ENCODE data around the gene ACTN4. TPM values are rescaled to one million over a fixed set of nuclear protein-coding genes. Genes with fewer than 3 reads are reported as not detected.

Gene ACTN4
- polyA plus RNA-seq, 1 donor: 251 TPM

DNA sequence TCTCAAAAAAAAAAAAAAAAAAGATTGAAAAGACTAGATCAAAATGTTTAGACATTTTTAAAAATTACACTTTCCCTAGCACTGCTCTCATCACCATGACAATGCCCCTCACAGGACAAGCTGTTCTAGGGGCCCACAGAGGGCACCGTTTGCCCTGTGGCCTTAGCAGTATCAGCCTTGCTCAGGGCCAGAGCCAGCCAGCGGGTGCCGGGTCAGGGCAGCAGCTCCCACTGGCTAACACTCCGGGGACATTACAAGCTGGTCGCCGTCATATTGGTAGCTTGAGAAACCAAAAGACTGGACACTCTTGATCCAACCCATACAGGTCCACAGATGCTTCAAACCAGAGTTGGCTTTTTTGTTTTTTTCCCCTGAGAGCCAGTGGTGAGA is 78.8 kb downstream of the ACTN4 start:
- DNase-seq: no peak

DNA sequence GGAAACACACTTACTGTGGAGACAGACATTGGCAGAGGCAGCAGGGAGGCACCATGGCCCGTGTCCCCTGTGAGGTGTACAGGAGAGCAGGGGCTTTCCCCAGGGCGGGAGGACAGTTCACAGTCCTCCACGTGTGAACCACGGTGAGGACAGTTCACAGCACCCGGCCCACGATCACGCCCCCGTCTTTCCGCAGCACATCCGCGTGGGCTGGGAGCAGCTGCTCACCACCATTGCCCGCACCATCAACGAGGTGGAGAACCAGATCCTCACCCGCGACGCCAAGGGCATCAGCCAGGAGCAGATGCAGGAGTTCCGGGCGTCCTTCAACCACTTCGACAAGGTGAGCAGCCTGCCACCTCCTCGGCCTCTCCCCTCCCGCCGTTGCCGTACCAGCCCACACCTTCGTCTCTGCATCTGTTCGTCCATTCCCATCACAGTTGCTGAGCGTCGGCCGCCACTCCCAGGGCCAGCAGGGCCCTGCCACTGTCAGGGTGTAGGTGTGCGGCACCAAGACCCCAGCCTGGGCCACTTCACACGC is 79.4 kb downstream of the ACTN4 start:
- no peak for DNase-seq

DNA sequence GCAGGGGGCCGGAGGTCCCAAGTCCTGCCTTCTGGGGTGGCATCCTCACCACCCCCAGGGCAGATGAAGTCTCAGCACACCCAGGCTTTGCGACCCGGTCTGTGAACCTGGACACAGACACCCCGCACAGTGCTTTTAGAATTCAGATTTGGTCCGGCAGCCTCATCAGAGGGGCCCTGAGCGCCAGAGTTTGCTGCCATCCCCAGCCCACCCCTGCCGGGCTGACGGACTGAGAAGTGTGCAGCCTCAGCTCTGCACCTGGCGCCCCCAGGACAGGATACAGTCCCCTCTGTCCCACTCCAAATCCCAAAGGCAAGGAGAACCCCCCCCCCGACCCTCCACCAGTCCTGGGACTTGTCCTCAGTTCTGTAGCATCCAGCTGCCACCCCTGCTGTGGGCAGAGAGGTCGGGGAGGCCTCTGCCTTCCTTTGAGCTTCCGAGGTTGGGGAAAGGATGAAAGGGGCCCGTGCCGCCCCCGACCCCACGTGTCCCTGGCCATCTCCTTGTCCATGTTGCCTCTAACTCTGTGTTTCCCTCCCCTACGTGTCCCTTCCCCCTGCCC is 79.9 kb downstream of the ACTN4 start:
- DNase-seq: no peak

DNA sequence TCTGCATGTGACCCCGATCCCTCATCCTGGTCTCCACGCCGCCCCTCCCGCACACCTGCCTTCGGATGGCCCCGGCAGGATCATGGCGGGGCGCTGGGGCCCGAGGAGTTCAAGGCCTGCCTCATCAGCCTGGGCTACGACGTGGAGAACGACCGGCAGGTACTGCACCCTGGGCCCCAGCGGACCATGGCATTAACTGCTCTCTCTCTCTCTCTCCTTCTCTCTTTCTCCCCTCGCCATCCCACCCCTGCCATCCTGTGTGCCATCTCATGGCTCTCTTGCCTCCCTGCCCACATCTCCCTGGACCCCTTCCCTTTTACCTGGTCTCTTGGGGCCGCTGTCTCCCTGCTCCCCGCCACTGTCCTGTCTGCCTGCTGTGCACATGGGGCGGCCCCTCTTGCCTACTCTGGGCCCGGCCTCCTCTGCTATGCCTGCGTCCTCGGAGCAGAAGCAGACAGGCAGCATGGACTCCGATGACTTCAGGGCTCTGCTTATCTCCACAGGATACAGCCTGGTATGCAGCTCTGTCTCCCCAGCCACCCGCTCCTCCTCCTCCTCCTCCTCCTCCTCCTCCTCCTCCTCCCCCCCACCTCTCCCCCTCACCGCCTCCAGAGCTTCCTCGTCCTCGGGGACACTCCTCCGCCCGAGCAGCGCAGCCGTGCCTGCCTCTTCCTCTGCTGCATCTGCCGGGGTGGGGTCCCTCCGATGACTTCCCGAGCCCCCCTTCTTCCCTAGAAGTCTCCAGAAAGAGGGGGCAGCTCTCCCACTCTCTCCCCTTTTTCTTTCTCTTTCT is 80.6 kb downstream of the ACTN4 start:
- DNase-seq: no peak

DNA sequence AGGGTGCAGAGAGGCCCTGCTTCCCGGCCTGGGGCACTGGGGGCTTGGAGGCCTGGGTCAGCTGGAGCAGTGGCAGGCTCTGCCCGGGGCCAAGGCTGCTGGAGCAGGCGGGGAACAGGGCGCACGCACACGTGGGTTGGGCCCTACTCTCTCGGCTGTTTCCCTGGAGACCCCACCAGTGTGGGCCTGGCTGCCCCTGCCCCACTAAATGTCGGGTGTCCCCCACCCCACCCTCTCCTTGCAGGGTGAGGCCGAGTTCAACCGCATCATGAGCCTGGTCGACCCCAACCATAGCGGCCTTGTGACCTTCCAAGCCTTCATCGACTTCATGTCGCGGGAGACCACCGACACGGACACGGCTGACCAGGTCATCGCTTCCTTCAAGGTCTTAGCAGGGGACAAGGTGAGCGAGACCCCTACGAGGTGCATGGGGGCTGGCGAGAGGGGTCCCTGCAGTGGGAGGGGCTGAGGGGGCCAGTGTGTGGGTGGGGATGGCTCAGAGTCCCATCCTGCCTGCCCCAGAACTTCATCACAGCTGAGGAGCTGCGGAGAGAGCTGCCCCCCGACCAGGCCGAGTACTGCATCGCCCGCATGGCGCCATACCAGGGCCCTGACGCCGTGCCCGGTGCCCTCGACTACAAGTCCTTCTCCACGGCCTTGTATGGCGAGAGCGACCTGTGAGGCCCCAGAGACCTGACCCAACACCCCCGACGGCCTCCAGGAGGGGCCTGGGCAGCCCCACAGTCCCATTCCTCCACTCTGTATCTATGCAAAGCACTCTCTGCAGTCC is 81.5 kb downstream of the ACTN4 start:
- no peak for DNase-seq

DNA sequence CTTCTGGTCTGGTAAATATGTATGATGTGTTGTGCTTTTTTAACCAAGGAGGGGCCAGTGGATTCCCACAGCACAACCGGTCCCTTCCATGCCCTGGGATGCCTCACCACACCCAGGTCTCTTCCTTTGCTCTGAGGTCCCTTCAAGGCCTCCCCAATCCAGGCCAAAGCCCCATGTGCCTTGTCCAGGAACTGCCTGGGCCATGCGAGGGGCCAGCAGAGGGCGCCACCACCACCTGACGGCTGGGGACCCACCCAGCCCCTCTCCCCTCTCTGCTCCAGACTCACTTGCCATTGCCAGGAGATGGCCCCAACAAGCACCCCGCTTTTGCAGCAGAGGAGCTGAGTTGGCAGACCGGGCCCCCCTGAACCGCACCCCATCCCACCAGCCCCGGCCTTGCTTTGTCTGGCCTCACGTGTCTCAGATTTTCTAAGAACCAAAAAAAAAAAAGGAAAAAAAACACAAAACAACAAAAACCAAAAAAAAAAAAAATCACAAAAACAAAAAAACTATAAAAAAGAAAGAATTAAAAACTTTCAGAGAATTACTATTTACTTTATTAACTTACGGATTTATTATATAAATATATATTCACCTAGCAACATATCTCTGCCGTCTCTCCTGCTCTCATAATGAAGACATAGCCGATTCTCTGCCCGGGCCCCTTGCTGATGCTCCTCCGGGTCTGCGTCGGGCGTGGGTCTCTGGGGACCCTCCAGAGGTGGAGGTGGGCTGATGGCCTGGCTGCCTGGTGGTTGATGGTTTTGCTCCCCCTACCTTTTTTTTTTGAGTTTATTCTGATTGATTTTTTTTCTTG is 82.4 kb downstream of the ACTN4 start:
- DNase-seq: no peak

DNA sequence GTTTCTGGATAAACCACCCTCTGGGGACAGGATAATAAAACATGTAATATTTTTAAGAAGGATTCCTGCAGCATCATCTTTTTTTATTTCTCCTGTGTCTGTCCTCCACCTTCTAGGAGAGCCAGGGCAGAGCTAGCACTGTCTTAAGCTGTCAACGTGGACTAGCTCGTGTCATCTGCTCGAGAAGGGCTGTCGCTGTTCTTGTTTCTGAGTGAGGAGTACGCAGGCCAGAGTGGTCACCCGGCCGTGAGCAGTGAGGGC is 83.0 kb downstream of the ACTN4 start:
- DNase-seq: no peak

DNA sequence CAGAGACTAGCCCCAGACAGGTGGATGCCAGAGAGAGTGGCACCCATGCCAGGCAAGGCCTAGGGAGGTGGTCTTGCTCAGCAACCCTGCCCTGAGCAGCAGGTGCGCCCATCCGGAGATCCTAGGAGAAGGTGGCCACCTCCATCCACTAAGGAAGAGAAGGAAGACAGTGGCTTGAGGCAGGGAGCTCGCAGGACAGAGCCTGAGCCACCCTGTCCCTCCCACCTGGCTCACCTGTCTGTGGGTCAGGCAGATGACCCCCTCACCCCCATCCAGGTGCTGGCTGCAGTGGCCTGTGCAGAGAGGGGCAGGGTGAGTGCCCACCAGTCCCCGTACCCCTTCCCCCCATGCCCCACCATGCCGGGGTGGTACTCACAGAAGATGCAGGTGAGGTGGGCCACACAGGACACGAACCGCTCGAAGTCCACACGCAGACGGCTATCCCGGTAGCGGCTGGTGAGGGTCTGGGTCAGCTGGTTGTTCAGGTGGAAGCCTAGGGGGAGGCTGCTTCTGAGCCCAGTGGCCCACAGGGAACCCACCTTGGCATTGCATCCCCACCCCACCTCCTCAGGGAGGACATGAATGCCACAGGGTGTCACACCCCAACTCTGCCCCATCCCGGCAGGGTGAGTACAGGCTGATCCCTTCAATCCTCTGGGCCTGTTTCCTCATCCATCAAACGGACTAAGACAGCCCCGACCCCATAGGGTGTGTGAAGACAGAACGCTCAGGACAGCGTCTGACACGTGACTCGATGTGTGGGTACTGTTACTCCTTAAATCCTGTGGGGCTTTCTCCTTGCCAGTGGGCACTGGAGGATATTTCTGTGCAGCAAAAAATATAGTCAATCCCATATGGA is 83.5 kb downstream of the ACTN4 start:
- no peak for DNase-seq

DNA sequence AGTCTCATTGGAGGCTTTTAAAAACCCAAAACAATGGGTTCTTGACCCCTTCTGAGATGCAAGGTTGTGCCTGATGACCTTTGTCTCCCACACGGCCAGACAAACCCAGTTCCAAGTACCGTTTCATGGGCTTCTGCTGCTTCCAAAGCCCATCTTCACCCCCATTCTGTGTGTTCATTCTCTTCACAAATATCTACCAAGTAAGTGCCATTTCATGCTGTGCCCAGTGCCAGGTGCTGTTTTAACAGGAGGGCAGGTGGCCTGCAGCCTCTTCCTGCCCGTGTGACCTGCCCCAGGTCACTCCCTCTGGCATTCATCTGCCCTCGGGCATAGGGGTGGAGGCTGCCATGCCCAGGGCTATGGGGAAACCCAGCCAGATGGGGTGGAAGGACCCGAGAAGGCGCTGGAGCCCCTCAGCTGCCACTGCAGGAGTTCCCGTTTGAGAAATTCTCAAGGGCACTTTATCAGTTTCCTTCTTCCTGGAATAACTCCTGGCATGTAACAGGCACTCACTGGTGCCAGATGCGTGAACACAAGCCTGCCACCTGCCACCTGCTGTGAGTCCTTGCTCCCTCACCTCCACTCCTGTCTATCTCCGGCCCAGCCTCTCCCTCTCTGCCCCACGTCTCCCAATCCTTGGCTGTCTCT is 84.3 kb downstream of the ACTN4 start:
- DNase-seq: no peak

DNA sequence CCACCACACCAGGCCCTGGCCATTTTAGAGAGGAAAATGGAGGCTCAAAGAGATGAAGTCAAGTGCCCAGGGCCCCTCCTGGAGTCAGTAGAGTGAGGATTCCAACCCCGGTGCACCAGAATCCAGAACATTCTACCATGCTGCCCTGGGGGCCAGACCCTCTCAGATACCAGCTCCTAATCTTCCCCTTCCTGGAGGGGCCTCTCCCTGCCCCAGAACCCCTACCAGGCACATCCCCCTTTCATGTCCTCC is 85.7 kb downstream of the ACTN4 start:
- DNase-seq: no peak

DNA sequence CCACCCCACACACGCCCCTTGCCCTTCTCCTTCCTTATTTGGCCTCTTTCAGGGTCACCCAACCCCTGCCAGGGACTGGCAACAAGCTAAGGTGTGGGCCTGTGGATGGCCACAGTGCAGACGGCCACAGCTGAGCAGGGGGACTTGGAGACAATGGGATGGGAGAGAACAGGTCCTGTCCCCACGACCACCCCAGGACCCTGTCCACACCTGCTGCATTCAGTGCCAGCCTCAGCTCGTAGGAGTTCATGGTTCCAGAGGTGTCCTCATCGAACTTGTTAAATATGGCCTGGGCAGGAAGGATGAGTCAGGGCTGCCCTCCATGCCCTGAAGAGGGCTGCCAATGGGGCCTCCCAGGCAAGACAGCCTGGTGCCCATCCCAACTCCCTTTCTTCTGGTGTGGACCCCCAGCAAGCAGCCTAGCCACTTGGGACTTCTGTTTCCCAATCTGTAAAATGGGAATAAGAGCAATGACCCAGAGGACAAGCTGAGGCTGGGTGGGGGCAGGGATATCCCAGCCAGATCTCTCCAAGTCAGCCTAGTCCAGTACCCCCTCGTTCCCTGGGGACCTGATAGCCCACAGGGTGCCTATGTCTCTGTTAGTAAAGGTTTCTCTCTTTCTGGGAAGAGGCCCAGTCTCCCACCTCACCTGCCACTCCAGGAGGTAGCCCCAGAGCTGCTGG is 86.2 kb downstream of the ACTN4 start:
- DNase-seq: no peak

DNA sequence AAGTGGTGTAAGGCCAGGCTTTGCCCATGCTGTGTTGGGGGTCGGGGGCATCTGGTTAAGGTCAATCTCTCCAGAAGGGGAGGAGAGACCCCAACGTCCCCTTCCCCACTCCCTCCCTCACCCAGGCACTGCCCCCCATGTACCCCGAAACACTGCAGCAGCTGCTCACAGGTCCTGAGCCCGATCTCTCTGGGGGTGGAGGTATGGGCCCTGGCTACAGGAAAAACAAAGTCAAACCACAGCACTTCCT is 86.7 kb downstream of the ACTN4 start:
- DNase-seq: no peak

DNA sequence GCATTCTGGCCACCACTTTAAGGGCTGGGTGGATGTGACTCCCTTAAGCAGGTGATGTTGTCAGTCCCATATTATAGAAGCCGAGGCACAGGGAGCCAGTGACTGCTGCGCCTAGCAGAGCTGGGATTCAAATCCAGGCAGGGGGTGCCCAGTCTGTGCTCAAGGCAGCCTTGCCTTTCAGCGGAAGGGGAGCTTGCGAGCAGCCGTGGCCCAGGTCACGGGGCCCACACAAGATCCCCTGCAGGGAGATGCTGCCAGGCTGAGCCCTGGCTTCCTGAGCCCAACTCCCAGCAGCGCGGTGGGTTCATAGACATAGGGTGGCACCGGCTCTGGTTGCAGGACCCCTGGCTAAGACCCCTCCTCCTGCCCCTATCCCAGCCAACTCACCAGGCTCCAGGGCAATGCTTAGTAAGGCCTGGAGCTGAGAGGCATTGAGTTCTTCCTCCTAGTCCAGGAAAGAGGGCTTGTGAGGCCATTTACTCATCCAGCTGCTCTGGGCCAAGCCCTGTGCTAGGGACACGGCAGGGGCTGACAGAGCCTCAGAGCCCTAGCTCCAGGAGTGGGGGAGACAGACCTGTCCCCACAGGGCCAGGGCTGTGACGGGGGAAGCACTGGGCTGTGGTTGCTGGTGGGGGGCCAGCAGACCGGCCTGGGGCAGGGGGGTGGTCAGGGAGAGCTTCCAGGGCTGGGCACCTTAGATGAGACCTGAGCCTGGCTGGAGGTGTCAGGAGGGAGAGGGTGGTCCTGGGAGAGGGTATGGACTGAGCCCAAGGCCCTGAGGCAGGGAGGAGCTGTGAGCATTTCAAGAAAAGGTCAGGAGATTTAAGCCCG is 87.2 kb downstream of the ACTN4 start:
- DNase-seq: no peak

DNA sequence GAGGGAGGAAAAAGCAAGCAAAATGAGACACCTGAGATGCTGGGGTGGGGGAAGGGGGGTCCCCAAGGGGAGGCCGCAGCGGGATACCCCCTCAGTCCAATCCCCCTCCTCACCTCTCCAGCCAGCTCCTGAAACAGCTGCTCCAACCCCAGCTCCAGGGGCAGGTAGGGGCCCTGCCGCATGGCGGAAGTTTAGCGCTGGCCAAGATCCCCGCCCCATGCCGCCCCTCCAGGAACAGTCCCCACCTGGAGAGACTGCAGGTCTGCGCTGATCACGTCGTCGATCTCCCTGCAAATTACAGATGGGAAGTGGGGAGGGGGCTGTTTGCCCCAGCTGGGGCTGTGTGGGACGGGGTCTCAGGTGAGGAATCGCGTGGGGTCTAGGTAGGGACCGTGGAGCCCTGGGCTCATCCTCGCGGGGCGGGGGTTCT is 87.8 kb downstream of the ACTN4 start:
- DNase-seq: no peak

DNA sequence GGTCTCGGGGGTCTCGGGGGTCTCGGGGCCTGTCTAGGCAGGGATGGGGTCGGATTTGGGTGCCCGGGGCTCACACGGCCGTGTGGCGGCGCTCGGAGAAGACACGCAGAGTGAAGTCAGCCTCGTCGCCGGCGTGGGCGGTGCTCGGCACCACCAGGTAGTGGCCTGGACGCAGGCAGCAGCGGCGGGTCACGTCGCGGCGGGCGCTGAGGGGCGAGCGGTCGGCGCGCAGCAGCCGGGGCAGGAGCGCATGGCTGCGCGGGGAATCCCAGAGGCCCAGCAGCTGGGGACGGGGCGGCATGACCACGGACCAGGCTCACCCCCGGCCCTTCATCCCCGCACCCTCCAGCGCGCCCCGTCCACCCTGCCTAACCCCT is 88.6 kb downstream of the ACTN4 start:
- no peak for DNase-seq

DNA sequence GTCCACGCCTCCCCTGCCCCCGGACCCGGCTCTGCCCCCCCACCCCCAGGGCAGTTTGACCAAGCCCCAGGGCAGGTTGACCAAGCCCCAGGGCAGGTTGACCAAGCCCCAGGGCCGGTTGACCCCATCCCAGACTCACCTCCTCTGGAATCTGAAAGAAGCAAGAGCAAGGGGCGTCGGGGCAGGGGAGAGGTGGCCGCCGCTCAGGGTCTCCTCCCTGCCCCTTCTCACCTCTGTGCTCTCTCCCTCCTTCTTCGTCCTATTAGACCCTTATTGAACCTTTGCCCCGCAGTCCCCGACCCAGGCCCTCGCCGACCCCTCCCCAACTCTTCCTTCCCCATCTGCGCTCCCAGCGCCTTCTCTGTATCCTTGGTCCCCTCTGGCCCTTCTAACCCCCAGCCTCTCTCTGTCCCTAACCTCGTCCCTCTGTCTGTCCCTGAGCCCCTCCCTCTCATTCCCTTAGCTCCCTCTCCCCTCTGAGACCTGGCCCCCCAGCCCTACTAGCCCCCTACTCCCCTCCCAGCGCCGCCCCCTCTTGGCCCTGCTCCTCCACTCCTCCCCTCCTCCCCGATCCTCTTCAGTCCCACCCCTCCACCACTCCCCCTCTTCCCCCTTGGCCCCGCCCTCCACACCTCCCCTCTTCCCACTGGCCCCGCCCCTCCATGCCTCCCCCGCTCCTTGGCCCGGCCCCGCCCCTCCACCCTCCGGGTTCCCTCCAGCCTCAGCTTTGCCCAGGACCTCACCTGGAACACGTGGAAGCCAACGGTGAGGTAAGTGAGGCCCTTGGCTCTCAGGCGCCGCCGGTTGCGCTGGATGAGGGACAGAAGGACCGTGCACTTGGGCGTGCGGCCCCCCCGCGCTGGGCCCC is 89.2 kb downstream of the ACTN4 start:
- no peak for DNase-seq

DNA sequence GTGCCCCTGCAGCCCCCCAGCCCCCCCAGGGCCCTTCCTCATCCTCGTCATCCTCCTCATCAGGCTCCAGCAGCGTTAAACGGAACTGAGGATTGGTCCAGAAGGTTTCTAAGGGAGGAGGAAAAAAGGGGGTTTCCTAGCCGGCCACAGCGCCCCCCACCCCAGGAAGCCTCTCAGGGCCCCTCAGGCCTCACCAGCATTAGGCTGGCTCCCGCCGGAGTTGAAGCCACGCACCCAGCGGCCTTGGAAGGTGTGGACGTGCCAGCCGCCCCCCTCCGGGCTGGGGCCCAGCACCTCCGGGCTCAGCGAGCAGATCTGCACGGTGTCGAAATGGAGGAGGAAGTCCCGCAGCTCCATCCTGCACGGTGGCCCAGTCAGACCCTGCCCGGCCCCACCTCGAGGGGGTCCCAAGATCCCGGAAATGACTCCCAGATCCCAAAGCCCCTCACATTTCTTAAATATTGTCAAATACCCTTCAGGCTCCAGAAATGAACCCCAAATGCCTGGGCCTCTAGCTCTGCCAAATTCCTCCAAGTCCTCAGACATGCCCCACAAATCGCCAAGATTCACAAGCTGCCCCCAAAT is 89.9 kb downstream of the ACTN4 start:
- DNase-seq: no peak

DNA sequence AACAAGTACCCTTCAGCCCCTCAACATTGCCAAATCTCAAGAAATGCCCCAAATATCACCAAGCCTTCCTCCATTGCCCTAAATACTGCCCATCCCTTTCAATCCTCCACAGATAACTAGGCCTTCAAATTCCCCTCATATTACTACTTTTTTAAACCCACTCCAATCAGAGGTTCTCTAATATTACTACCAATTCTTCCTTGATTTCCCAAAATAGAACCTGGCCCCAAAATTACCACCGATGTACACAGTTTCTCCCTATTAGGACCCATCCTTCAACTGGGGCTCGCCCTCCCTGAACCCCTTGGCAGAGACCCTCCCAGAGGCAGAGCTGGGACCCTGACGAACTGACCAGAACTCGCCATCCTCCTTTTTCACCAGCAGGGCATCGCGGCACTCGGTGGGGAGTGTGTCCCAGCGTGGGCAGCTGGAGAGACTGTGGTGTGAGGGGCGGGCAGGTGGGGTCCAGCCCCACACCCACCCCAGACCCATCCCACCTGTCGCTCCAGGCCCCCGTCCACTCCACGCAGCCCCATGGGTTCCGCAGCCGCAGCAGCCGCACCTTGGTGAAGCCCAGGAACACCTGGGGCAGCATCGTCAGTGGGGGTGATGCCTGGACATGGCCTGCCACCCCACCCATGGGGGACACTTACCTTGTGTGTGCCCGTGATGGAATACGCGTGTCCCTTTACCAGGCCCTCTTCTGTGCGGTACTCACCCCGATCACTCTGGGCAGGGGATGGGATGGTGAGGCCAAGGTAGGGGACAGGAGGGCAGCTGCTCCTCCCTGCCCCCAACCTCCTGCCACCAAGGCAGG is 90.7 kb downstream of the ACTN4 start:
- DNase-seq: no peak

Data from hindlimb muscle (tissue), 1 donor.